ENCODE results near the gene CDKAL1. TPM values are rescaled to one million over a fixed set of nuclear protein-coding genes. Genes with fewer than 3 reads are reported as not detected.

Gene CDKAL1
- total and polyA plus RNA-seq, 3 experiments from 2014 or later: 26.7 to 30.2 (median 29.6) TPM

GRCh38 chr6:20559924-20560551 is 25.8 kb downstream of the CDKAL1 start:
- Mint-ChIP-seq H3K4me1 (peaks cover 9 to 11% (median 10%) of the 10 kb centered on the region in 3 donors), H3K4me3 (no peak overlapping the region), H3K27ac (peak overlapping the region in 1 of 8 donors; percentile 64), H3K27me3 (no peaks in the 10 kb centered on the region), H3K36me3 (peaks cover 0 to 33% (median 4%) of the 10 kb centered on the region in 3 donors), H3K9me3 (no peaks in the 10 kb centered on the region)
- ChIA-PET POLR2A (no interaction called here), CTCF (interaction anchor here (1.0 to 1.6 kb wide), 4 partner anchors 24 to 1034 kb away, joined by 3 to 8 read pairs (median 5); partner anchors contain the start of gene SOX4)
- no peaks in the 10 kb centered on the region for H3K27me3 ChIP-seq (ENCODE audit: insufficient read depth, low read length, poor library complexity, severe bottlenecking)
- H3K4me3 ChIP-seq (ENCODE audit: low read length): no peak overlapping the region
- no peak overlapping the region for H3K27ac ChIP-seq (ENCODE audit: low read depth, low read length)
- no peak for DNase-seq
- peaks cover 5% of the 10 kb centered on the region for H3K4me1 ChIP-seq (ENCODE audit: insufficient read depth, low read length)
- H3K9me3 ChIP-seq (ENCODE audit: low read length): no peaks in the 10 kb centered on the region
- peaks cover 3% of the 10 kb centered on the region for H3K36me3 ChIP-seq (ENCODE audit: insufficient read depth, low read length)

GRCh38 chr6:20563377-20563776 is 29.1 kb downstream of the CDKAL1 start:
- peaks cover 0 to 21% (median 5%) of the 10 kb centered on the region in 3 donors for H3K36me3 Mint-ChIP-seq
- no peaks in the 10 kb centered on the region for H3K9me3 Mint-ChIP-seq
- peaks cover 8 to 15% (median 14%) of the 10 kb centered on the region in 3 donors for H3K4me1 Mint-ChIP-seq
- ChIA-PET CTCF (interaction anchor here (1.0 to 5.3 kb wide), 6 partner anchors 13 to 1035 kb away, joined by 3 to 47 read pairs (median 3); partner anchors contain the start of gene SOX4), POLR2A (no interaction called here)
- no peak for DNase-seq
- no peaks in the 10 kb centered on the region for H3K27me3 Mint-ChIP-seq
- H3K4me3 ChIP-seq (ENCODE audit: low read length): no peak overlapping the region
- H3K36me3 ChIP-seq (ENCODE audit: insufficient read depth, low read length): no peaks in the 10 kb centered on the region
- no peak overlapping the region for H3K4me3 Mint-ChIP-seq
- H3K27ac Mint-ChIP-seq: no peak overlapping the region
- H3K27ac ChIP-seq (ENCODE audit: low read depth, low read length): no peak overlapping the region
- H3K9me3 ChIP-seq (ENCODE audit: low read length): no peaks in the 10 kb centered on the region
- H3K4me1 ChIP-seq (ENCODE audit: insufficient read depth, low read length): peaks cover 5% of the 10 kb centered on the region
- no peaks in the 10 kb centered on the region for H3K27me3 ChIP-seq (ENCODE audit: insufficient read depth, low read length, poor library complexity, severe bottlenecking)

GRCh38 chr6:20564269-20564668 is 30.0 kb downstream of the CDKAL1 start:
- DNase-seq: peak in 2 of 5 donors; percentile 8 to 14
- no peak overlapping the region for H3K4me3 Mint-ChIP-seq
- H3K27me3 ChIP-seq (ENCODE audit: insufficient read depth, low read length, poor library complexity, severe bottlenecking): no peaks in the 10 kb centered on the region
- H3K9me3 ChIP-seq (ENCODE audit: low read length): no peaks in the 10 kb centered on the region
- peaks cover 4 to 21% (median 6%) of the 10 kb centered on the region in 3 donors for H3K36me3 Mint-ChIP-seq
- no peaks in the 10 kb centered on the region for H3K9me3 Mint-ChIP-seq
- CTCF ChIA-PET: interaction anchor here (1.0 to 5.3 kb wide), 5 partner anchors 14 to 1029 kb away, joined by 3 to 47 read pairs (median 3); partner anchors contain the start of gene SOX4
- H3K4me1 Mint-ChIP-seq: peaks cover 9 to 15% (median 14%) of the 10 kb centered on the region in 3 donors
- H3K36me3 ChIP-seq (ENCODE audit: insufficient read depth, low read length): no peaks in the 10 kb centered on the region
- POLR2A ChIA-PET: no interaction called here
- no peaks in the 10 kb centered on the region for H3K27me3 Mint-ChIP-seq
- H3K4me3 ChIP-seq (ENCODE audit: low read length): no peak overlapping the region
- H3K27ac ChIP-seq (ENCODE audit: low read depth, low read length): no peak overlapping the region
- no peak overlapping the region for H3K27ac Mint-ChIP-seq
- H3K4me1 ChIP-seq (ENCODE audit: insufficient read depth, low read length): peaks cover 5% of the 10 kb centered on the region

- POLR2A ChIA-PET: no interaction called here
- H3K4me3 ChIP-seq (ENCODE audit: low read length): no peak overlapping the region
- no peak overlapping the region for H3K27ac Mint-ChIP-seq
Measured at GRCh38 chr6:20564777-20565176, 30.5 kb downstream of the CDKAL1 start.

GRCh38 chr6:20565342-20565741 is 31.1 kb downstream of the CDKAL1 start:
- Mint-ChIP-seq H3K9me3 (no peaks in the 10 kb centered on the region), H3K27ac (no peak overlapping the region), H3K4me3 (no peak overlapping the region), H3K4me1 (peaks cover 9 to 20% (median 13%) of the 10 kb centered on the region in 3 donors), H3K36me3 (peaks cover 4 to 24% (median 8%) of the 10 kb centered on the region in 3 donors), H3K27me3 (no peaks in the 10 kb centered on the region)
- Histone ChIP-seq H3K9me3 (ENCODE audit: low read length) (no peaks in the 10 kb centered on the region), H3K4me3 (ENCODE audit: low read length) (no peak overlapping the region), H3K36me3 (ENCODE audit: insufficient read depth, low read length) (no peaks in the 10 kb centered on the region), H3K27ac (ENCODE audit: low read depth, low read length) (no peak overlapping the region), H3K27me3 (ENCODE audit: insufficient read depth, low read length, poor library complexity, severe bottlenecking) (no peaks in the 10 kb centered on the region), H3K4me1 (ENCODE audit: insufficient read depth, low read length) (peaks cover 5% of the 10 kb centered on the region)
- CTCF ChIA-PET: interaction anchor here (5.2 to 5.3 kb wide), 2 partner anchors 1023 to 1028 kb away, joined by 22 to 47 read pairs; partner anchors contain the start of gene SOX4
- POLR2A ChIA-PET: no interaction called here
- no peak for DNase-seq

More at GRCh38 chr6:20564777-20565176, 30.5 kb downstream of the CDKAL1 start:
- H3K36me3 ChIP-seq (ENCODE audit: insufficient read depth, low read length): no peaks in the 10 kb centered on the region
- H3K27me3 Mint-ChIP-seq: no peaks in the 10 kb centered on the region
- no peaks in the 10 kb centered on the region for H3K9me3 ChIP-seq (ENCODE audit: low read length)
- no peak overlapping the region for H3K4me3 Mint-ChIP-seq
- no peaks in the 10 kb centered on the region for H3K27me3 ChIP-seq (ENCODE audit: insufficient read depth, low read length, poor library complexity, severe bottlenecking)
- H3K9me3 Mint-ChIP-seq: no peaks in the 10 kb centered on the region
- peaks cover 5% of the 10 kb centered on the region for H3K4me1 ChIP-seq (ENCODE audit: insufficient read depth, low read length)
- H3K36me3 Mint-ChIP-seq: peaks cover 4 to 25% (median 8%) of the 10 kb centered on the region in 3 donors
- DNase-seq: no peak
- no peak overlapping the region for H3K27ac ChIP-seq (ENCODE audit: low read depth, low read length)
- CTCF ChIA-PET: interaction anchor here (1.7 to 5.3 kb wide), 3 partner anchors 35 to 1029 kb away, joined by 3 to 47 read pairs (median 22); partner anchors contain the start of gene SOX4
- H3K4me1 Mint-ChIP-seq: peaks cover 9 to 19% (median 14%) of the 10 kb centered on the region in 3 donors

GRCh38 chr6:20566109-20566508 is 31.9 kb downstream of the CDKAL1 start:
- Histone ChIP-seq H3K4me1 (ENCODE audit: insufficient read depth, low read length) (peaks cover 5% of the 10 kb centered on the region), H3K27ac (ENCODE audit: low read depth, low read length) (no peak overlapping the region), H3K4me3 (ENCODE audit: low read length) (no peak overlapping the region), H3K36me3 (ENCODE audit: insufficient read depth, low read length) (no peaks in the 10 kb centered on the region), H3K9me3 (ENCODE audit: low read length) (no peaks in the 10 kb centered on the region), H3K27me3 (ENCODE audit: insufficient read depth, low read length, poor library complexity, severe bottlenecking) (no peaks in the 10 kb centered on the region)
- Mint-ChIP-seq H3K36me3 (peaks cover 4 to 24% (median 8%) of the 10 kb centered on the region in 3 donors), H3K27ac (peak overlapping the region in 1 of 8 donors; percentile 26), H3K4me3 (no peak overlapping the region), H3K9me3 (no peaks in the 10 kb centered on the region), H3K27me3 (no peaks in the 10 kb centered on the region), H3K4me1 (peaks cover 9 to 20% (median 12%) of the 10 kb centered on the region in 3 donors)
- CTCF ChIA-PET: interaction anchor here (5.2 to 5.3 kb wide), 2 partner anchors 1022 to 1027 kb away, joined by 22 to 47 read pairs; partner anchors contain the start of gene SOX4
- POLR2A ChIA-PET: no interaction called here
- no peak for DNase-seq

- H3K27me3 Mint-ChIP-seq: no peaks in the 10 kb centered on the region
- Histone ChIP-seq H3K36me3 (ENCODE audit: insufficient read depth, low read length) (no peaks in the 10 kb centered on the region), H3K4me3 (ENCODE audit: low read length) (no peak overlapping the region), H3K9me3 (ENCODE audit: low read length) (no peaks in the 10 kb centered on the region), H3K4me1 (ENCODE audit: insufficient read depth, low read length) (peaks cover 5% of the 10 kb centered on the region), H3K27ac (ENCODE audit: low read depth, low read length) (no peak overlapping the region), H3K27me3 (ENCODE audit: insufficient read depth, low read length, poor library complexity, severe bottlenecking) (no peaks in the 10 kb centered on the region)
- H3K4me1 Mint-ChIP-seq: peaks cover 16 to 29% (median 17%) of the 10 kb centered on the region in 3 donors
- H3K36me3 Mint-ChIP-seq: peaks cover 4 to 20% (median 11%) of the 10 kb centered on the region in 3 donors
- POLR2A ChIA-PET: no interaction called here
- CTCF ChIA-PET: no interaction called here
- H3K27ac Mint-ChIP-seq: no peak overlapping the region
- H3K9me3 Mint-ChIP-seq: no peaks in the 10 kb centered on the region
- no peak for DNase-seq
- H3K4me3 Mint-ChIP-seq: no peak overlapping the region
Measured at GRCh38 chr6:20569000-20569610, 34.8 kb downstream of the CDKAL1 start.

GRCh38 chr6:20571261-20571660 is 37.0 kb downstream of the CDKAL1 start:
- Histone ChIP-seq H3K4me3 (ENCODE audit: low read length) (no peak overlapping the region), H3K4me1 (ENCODE audit: insufficient read depth, low read length) (no peaks in the 10 kb centered on the region), H3K36me3 (ENCODE audit: insufficient read depth, low read length) (no peaks in the 10 kb centered on the region), H3K27ac (ENCODE audit: low read depth, low read length) (no peak overlapping the region), H3K27me3 (ENCODE audit: insufficient read depth, low read length, poor library complexity, severe bottlenecking) (no peaks in the 10 kb centered on the region), H3K9me3 (ENCODE audit: low read length) (no peaks in the 10 kb centered on the region)
- POLR2A ChIA-PET: no interaction called here
- no peaks in the 10 kb centered on the region for H3K27me3 Mint-ChIP-seq
- H3K27ac Mint-ChIP-seq: peak overlapping the region in 1 of 8 donors; percentile 38
- no peak overlapping the region for H3K4me3 Mint-ChIP-seq
- H3K9me3 Mint-ChIP-seq: no peaks in the 10 kb centered on the region
- H3K4me1 Mint-ChIP-seq: peaks cover 10 to 18% (median 15%) of the 10 kb centered on the region in 3 donors
- CTCF ChIA-PET: no interaction called here
- no peak for DNase-seq
- H3K36me3 Mint-ChIP-seq: peaks cover 4 to 30% (median 14%) of the 10 kb centered on the region in 3 donors

Data from CD8-positive, alpha-beta memory T cell (primary cell).